MM.1S (cell line): ENCODE measurements around the gene STK16.

Source experiments
- DNase-seq: peaks from one replicate; pipeline ENCODE4 v3.0.0-alpha.2; 2015
- H2AFZ ChIP-seq: fragments of 300-600 bp; sonication (generic); 2 replicates; pipeline ENCODE4 v1.6.0; 2016; ENCODE audit warnings: antibody characterized with exemption, low read length
- H3F3A ChIP-seq: fragments of 300-600 bp; sonication (generic); 2 replicates; pipeline ENCODE4 v1.6.1; 2016; ENCODE audit warnings: mild to moderate bottlenecking, antibody characterized with exemption, low read length, moderate library complexity, mixed read lengths; ENCODE audit not compliant: insufficient read depth
- H3K27ac ChIP-seq: fragments of 300-600 bp; sonication (generic); 2 replicates; pipeline ENCODE4 v1.5.1; 2016; ENCODE audit warnings: mild to moderate bottlenecking, low read length
- H3K27me3 ChIP-seq: fragments of 300-600 bp; sonication (generic); replicated peaks from 2 replicates; pipeline ENCODE4 v1.6.0; 2016; ENCODE audit warnings: low read length; ENCODE audit not compliant: insufficient read depth
- H3K36me3 ChIP-seq: fragments of 300-600 bp; sonication (generic); replicated peaks from 2 replicates; pipeline ENCODE4 v1.6.1; 2016; ENCODE audit warnings: mild to moderate bottlenecking, low read length, mixed read lengths; ENCODE audit not compliant: insufficient read depth
- H3K4me1 ChIP-seq: fragments of 300-600 bp; sonication (generic); 2 replicates; pipeline ENCODE4 v1.6.1; 2016; ENCODE audit warnings: low read length, mixed read lengths
- H3K4me2 ChIP-seq: fragments of 300-600 bp; sonication (generic); 2 replicates; pipeline ENCODE4 v1.6.0; 2016; ENCODE audit warnings: low read depth, low read length
- H3K4me3 ChIP-seq: fragments of 300-600 bp; sonication (generic); 2 replicates; pipeline ENCODE4 v1.5.1; 2016; ENCODE audit warnings: low read length, mixed read lengths
- H3K79me2 ChIP-seq: fragments of 300-600 bp; sonication (generic); 2 replicates; pipeline ENCODE4 v1.6.1; 2016; ENCODE audit warnings: mixed run types, low read length, mixed read lengths
- H3K9ac ChIP-seq: fragments of 300-600 bp; sonication (generic); 2 replicates; pipeline ENCODE4 v1.6.1; 2016; ENCODE audit warnings: low read length, mixed read lengths
- H3K9me2 ChIP-seq: fragments of 300-600 bp; sonication (generic); replicated peaks from 2 replicates; pipeline ENCODE4 v1.6.1; 2016; ENCODE audit warnings: mild to moderate bottlenecking, low read length, mixed read lengths; ENCODE audit not compliant: insufficient read depth
- H3K9me3 ChIP-seq: fragments of 300-600 bp; sonication (generic); replicated peaks from 2 replicates; pipeline ENCODE4 v1.6.1; 2016; ENCODE audit warnings: mild to moderate bottlenecking, low read length, mixed read lengths; ENCODE audit not compliant: insufficient read depth
- H4K20me1 ChIP-seq: fragments of 300-600 bp; sonication (generic); 2 replicates; pipeline ENCODE4 v1.6.1; 2016; ENCODE audit warnings: mild to moderate bottlenecking, low read length, moderate library complexity, mixed read lengths; ENCODE audit not compliant: insufficient read depth
- EZH2 ChIP-seq: fragments of 300-600 bp; sonication (generic); optimal IDR thresholded peaks from 2 replicates; pipeline ENCODE3; 2017; ENCODE audit warnings: low read depth, mild to moderate bottlenecking, antibody characterized with exemption, low read length, mixed read lengths
- EZH2phosphoT487 ChIP-seq: fragments of 300-600 bp; sonication (generic); IDR thresholded peaks from 2 replicates; pipeline ENCODE4 v1.6.1; 2018; ENCODE audit warnings: antibody characterized with exemption, low read length
- TF ChIP-seq, protein P1 (sequence below): fragments of 300-600 bp; sonication (generic); IDR thresholded peaks from 2 replicates; pipeline ENCODE4 v1.5.1; 2016; ENCODE audit warnings: antibody characterized with exemption, low read length, mixed read lengths

The STK16 gene

DNA sequence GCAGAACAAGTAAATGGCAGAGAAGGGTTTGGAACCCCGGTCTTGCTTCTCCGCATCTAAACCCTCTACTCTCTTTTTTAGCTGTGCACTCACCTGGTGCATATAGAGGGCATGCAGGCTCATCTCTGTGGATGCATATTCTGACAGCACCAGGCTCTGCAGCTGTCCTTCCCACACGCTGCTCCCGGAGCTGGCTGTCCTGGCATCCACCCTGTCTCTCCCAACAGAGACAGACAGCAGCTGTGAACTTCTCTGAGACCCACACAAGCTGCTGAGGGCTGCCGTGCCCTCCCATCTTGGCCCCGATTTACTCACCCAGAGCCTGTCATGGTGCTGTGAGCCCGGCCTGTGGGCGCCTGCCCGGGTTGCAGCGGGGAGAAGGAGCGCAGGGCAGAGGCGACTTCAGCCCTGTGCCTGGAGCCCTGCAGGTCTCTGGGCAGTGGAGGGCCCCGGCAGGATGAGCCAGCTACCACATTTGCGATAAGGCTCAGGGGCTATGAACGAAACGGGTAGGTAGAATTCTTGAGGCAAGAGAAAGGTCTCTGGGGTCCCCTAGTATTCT lies 23.2 kb upstream of the STK16 start:
- no peaks in the 10 kb centered on the region; the same call in 1 of the 2 replicates for H3K36me3 ChIP-seq

DNA sequence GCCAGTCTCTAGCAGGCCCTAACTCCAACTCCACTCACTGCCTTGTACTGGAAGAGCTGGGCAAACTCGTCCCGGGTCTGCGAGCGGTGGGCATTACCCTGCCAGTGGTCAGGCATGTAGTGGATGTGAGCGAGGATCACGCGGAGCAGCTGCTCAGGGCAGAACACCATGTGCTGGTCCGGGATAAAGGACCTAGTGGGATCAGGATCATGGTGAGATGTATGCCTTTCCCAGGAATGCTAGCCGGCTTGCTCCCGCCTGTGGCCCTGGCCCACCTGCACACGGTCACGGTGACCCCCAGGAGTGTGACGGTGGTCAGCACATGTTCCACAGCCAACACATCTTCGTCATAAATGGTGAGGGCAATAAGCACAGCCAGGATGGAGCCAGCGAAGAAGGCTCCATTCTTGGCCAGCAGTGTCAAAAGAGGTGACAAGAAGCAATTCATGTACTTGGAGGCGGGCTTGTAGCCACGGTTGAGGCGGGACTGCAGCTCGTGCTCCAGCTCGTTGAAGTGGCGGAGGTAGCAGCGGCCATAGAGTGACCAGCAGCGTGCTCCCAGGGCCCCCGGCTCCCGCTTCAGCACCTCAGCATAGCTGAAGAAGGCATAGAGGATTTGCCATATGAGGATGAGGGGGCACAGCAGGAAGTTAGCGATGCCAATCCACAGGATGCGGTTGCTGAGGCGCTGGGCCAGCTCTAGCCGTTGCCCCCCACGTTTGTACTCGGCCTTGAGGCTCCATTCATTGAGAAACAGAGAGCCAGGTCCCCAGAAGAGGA lies 21.3 kb upstream of the STK16 start:
- Histone ChIP-seq H3K9ac (no peak overlapping the region), H3K27me3 (no peaks in the 10 kb centered on the region), H3K9me3 (no peaks in the 10 kb centered on the region), H2AFZ (no peak overlapping the region), H3K4me2 (no peak overlapping the region), H3K4me1 (peaks cover 4% of the 10 kb centered on the region; the same call in 1 of the 2 replicates), H3K4me3 (no peak overlapping the region), H3K36me3 (no peaks in the 10 kb centered on the region; the same call in 1 of the 2 replicates), H3K27ac (no peak overlapping the region), H3K79me2 (peaks cover 25% of the 10 kb centered on the region), H3K9me2 (no peaks in the 10 kb centered on the region), H3F3A (peaks cover 5% of the 10 kb centered on the region; the same call in 1 of the 2 replicates), H4K20me1 (no peaks in the 10 kb centered on the region)
- TF ChIP-seq EZH2phosphoT487 (no peak), EZH2 (no peak)
- TF ChIP-seq, protein P1, sequence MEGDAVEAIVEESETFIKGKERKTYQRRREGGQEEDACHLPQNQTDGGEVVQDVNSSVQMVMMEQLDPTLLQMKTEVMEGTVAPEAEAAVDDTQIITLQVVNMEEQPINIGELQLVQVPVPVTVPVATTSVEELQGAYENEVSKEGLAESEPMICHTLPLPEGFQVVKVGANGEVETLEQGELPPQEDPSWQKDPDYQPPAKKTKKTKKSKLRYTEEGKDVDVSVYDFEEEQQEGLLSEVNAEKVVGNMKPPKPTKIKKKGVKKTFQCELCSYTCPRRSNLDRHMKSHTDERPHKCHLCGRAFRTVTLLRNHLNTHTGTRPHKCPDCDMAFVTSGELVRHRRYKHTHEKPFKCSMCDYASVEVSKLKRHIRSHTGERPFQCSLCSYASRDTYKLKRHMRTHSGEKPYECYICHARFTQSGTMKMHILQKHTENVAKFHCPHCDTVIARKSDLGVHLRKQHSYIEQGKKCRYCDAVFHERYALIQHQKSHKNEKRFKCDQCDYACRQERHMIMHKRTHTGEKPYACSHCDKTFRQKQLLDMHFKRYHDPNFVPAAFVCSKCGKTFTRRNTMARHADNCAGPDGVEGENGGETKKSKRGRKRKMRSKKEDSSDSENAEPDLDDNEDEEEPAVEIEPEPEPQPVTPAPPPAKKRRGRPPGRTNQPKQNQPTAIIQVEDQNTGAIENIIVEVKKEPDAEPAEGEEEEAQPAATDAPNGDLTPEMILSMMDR: no peak
- DNase-seq: no peak

More for the DNA sequence above, 23.2 kb upstream of the STK16 start:
- no peaks in the 10 kb centered on the region for H3K9me3 ChIP-seq
- no peak overlapping the region for H2AFZ ChIP-seq
- TF ChIP-seq, protein P1: no peak
- TF ChIP-seq EZH2phosphoT487: no peak
- TF ChIP-seq EZH2: no peak
- DNase-seq: no peak
- no peak overlapping the region for H3K4me2 ChIP-seq
- H3F3A ChIP-seq: peaks cover 17% of the 10 kb centered on the region; the same call in 1 of the 2 replicates
- no peaks in the 10 kb centered on the region for H3K27me3 ChIP-seq
- H4K20me1 ChIP-seq: no peaks in the 10 kb centered on the region
- peaks cover 9% of the 10 kb centered on the region for H3K79me2 ChIP-seq
- no peak overlapping the region for H3K9ac ChIP-seq
- no peak overlapping the region for H3K4me3 ChIP-seq
- H3K9me2 ChIP-seq: no peaks in the 10 kb centered on the region
- peaks cover 13% of the 10 kb centered on the region for H3K4me1 ChIP-seq
- H3K27ac ChIP-seq: no peak overlapping the region

DNA sequence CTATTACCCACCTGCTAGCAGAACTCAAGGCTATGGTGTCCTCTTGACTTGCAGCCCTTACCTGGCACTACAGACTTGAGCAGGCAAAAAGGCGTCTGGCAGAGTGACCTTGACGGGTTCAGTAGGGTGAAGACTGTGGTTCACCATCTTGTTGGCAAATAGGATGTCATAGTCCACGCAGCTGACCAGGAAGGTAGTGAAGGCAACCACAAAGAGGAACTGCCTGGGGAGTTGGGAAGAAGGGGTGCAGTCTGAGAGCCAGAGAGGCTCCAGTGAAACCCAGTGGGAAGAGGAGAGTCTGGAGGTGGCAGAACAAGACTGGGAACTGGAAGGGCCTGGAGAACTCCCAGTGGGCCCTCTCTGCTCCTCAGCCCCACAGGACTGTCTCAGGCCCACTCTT lies 19.9 kb upstream of the STK16 start:
- H3K9ac ChIP-seq: no peak overlapping the region
- no peaks in the 10 kb centered on the region for H3K9me3 ChIP-seq
- no peaks in the 10 kb centered on the region for H4K20me1 ChIP-seq
- DNase-seq: no peak
- H3K9me2 ChIP-seq: no peaks in the 10 kb centered on the region
- H3K79me2 ChIP-seq: peaks cover 32% of the 10 kb centered on the region
- H3F3A ChIP-seq: peaks cover 7% of the 10 kb centered on the region
- no peaks in the 10 kb centered on the region; the same call in 1 of the 2 replicates for H3K36me3 ChIP-seq
- no peak overlapping the region for H3K27ac ChIP-seq
- H2AFZ ChIP-seq: no peak overlapping the region
- no peak overlapping the region for H3K4me2 ChIP-seq
- no peaks in the 10 kb centered on the region for H3K27me3 ChIP-seq
- TF ChIP-seq EZH2phosphoT487 (no peak), EZH2 (no peak)
- TF ChIP-seq, protein P1: no peak
- H3K4me3 ChIP-seq: no peak overlapping the region
- H3K4me1 ChIP-seq: no peaks in the 10 kb centered on the region
